ENCODE measurements around the gene COP1. TPM values are rescaled to one million over a fixed set of nuclear protein-coding genes. Genes with fewer than 3 reads are reported as not detected.

Gene COP1
- total RNA-seq, 2 experiments from 2014 or later: 41.7 to 48.3 TPM

GRCh38 chr1:175935566-175936115, 271.4 kb downstream of the COP1 start:
- H3K36me3 Mint-ChIP-seq (ENCODE audit: low read depth): peaks cover 37% of the 10 kb centered on the region
- H3K4me3 Mint-ChIP-seq: no peak overlapping the region
- ATAC-seq (no peak), DNase-seq (no peak)
- no peak overlapping the region for H3K27ac Mint-ChIP-seq
- CTCF ChIA-PET: no interaction called here
- POLR2A ChIA-PET: no interaction called here
- no peaks in the 10 kb centered on the region for H3K4me1 Mint-ChIP-seq (ENCODE audit: low read depth)
- no peaks in the 10 kb centered on the region for H3K27me3 Mint-ChIP-seq (ENCODE audit: low read depth)
- peaks cover 7% of the 10 kb centered on the region for H3K9me3 Mint-ChIP-seq (ENCODE audit: insufficient read depth)

GRCh38 chr1:175935166-175935565, 271.9 kb downstream of the COP1 start:
- DNase-seq (no peak), ATAC-seq (no peak)
- ChIA-PET POLR2A (no interaction called here), CTCF (no interaction called here)
- H3K36me3 Mint-ChIP-seq (ENCODE audit: low read depth): peaks cover 34% of the 10 kb centered on the region
- H3K4me3 Mint-ChIP-seq: no peak overlapping the region
- no peaks in the 10 kb centered on the region for H3K27me3 Mint-ChIP-seq (ENCODE audit: low read depth)
- no peaks in the 10 kb centered on the region for H3K4me1 Mint-ChIP-seq (ENCODE audit: low read depth)
- no peak overlapping the region for H3K27ac Mint-ChIP-seq
- peaks cover 7% of the 10 kb centered on the region for H3K9me3 Mint-ChIP-seq (ENCODE audit: insufficient read depth)

- H3K36me3 Mint-ChIP-seq (ENCODE audit: low read depth): peaks cover 26% of the 10 kb centered on the region
- H3K27ac Mint-ChIP-seq: no peak overlapping the region
- ATAC-seq (no peak), DNase-seq (no peak)
- H3K4me3 Mint-ChIP-seq: no peak overlapping the region
- no peaks in the 10 kb centered on the region for H3K4me1 Mint-ChIP-seq (ENCODE audit: low read depth)
- CTCF ChIA-PET: no interaction called here
- POLR2A ChIA-PET: no interaction called here
- no peaks in the 10 kb centered on the region for H3K27me3 Mint-ChIP-seq (ENCODE audit: low read depth)
- H3K9me3 Mint-ChIP-seq (ENCODE audit: insufficient read depth): peaks cover 7% of the 10 kb centered on the region
These were observed 273.3 kb downstream of the COP1 start for GRCh38 chr1:175933801-175934200.

- H3K36me3 Mint-ChIP-seq (ENCODE audit: low read depth): peaks cover 9% of the 10 kb centered on the region
- H3K27ac Mint-ChIP-seq: no peak overlapping the region
- no peaks in the 10 kb centered on the region for H3K27me3 Mint-ChIP-seq (ENCODE audit: low read depth)
- no peak for DNase-seq
- POLR2A ChIA-PET: no interaction called here
- ATAC-seq: no peak
- H3K4me1 Mint-ChIP-seq (ENCODE audit: low read depth): no peaks in the 10 kb centered on the region
- CTCF ChIA-PET: no interaction called here
- no peak overlapping the region for H3K4me3 Mint-ChIP-seq
- H3K9me3 Mint-ChIP-seq (ENCODE audit: insufficient read depth): peaks cover 3% of the 10 kb centered on the region
These were observed 279.1 kb downstream of the COP1 start for GRCh38 chr1:175927944-175928343.

GRCh38 chr1:175922254-175922881, 284.7 kb downstream of the COP1 start:
- H3K27ac Mint-ChIP-seq: no peak overlapping the region
- POLR2A ChIA-PET: no interaction called here

GRCh38 chr1:175920381-175920780, 286.7 kb downstream of the COP1 start:
- CTCF ChIA-PET: no interaction called here
- POLR2A ChIA-PET: no interaction called here
- H3K27me3 Mint-ChIP-seq (ENCODE audit: low read depth): no peaks in the 10 kb centered on the region

More at GRCh38 chr1:175922254-175922881, 284.7 kb downstream of the COP1 start:
- no peaks in the 10 kb centered on the region for H3K9me3 Mint-ChIP-seq (ENCODE audit: insufficient read depth)
- CTCF ChIA-PET: no interaction called here
- H3K4me1 Mint-ChIP-seq (ENCODE audit: low read depth): no peaks in the 10 kb centered on the region
- DNase-seq: no peak
- no peaks in the 10 kb centered on the region for H3K27me3 Mint-ChIP-seq (ENCODE audit: low read depth)
- no peak for ATAC-seq
- H3K36me3 Mint-ChIP-seq (ENCODE audit: low read depth): peaks cover 12% of the 10 kb centered on the region
- no peak overlapping the region for H3K4me3 Mint-ChIP-seq

GRCh38 chr1:175919001-175919400, 288.1 kb downstream of the COP1 start:
- H3K27me3 Mint-ChIP-seq (ENCODE audit: low read depth): no peaks in the 10 kb centered on the region
- DNase-seq: no peak
- no peaks in the 10 kb centered on the region for H3K4me1 Mint-ChIP-seq (ENCODE audit: low read depth)
- CTCF ChIA-PET: no interaction called here
- ATAC-seq: no peak
- peaks cover 10% of the 10 kb centered on the region for H3K36me3 Mint-ChIP-seq (ENCODE audit: low read depth)
- H3K4me3 Mint-ChIP-seq: no peak overlapping the region
- no peak overlapping the region for H3K27ac Mint-ChIP-seq
- H3K9me3 Mint-ChIP-seq (ENCODE audit: insufficient read depth): no peaks in the 10 kb centered on the region
- POLR2A ChIA-PET: no interaction called here

More at GRCh38 chr1:175920381-175920780, 286.7 kb downstream of the COP1 start:
- Mint-ChIP-seq H3K9me3 (ENCODE audit: insufficient read depth) (no peaks in the 10 kb centered on the region), H3K4me1 (ENCODE audit: low read depth) (no peaks in the 10 kb centered on the region), H3K4me3 (no peak overlapping the region), H3K36me3 (ENCODE audit: low read depth) (peaks cover 10% of the 10 kb centered on the region), H3K27ac (no peak overlapping the region)
- DNase-seq (no peak), ATAC-seq (no peak)

- peaks cover 10% of the 10 kb centered on the region for H3K36me3 Mint-ChIP-seq (ENCODE audit: low read depth)
- ChIA-PET POLR2A (no interaction called here), CTCF (no interaction called here)
- ATAC-seq (no peak), DNase-seq (no peak)
- no peaks in the 10 kb centered on the region for H3K4me1 Mint-ChIP-seq (ENCODE audit: low read depth)
- H3K9me3 Mint-ChIP-seq (ENCODE audit: insufficient read depth): no peaks in the 10 kb centered on the region
- no peak overlapping the region for H3K4me3 Mint-ChIP-seq
- no peaks in the 10 kb centered on the region for H3K27me3 Mint-ChIP-seq (ENCODE audit: low read depth)
- no peak overlapping the region for H3K27ac Mint-ChIP-seq
These were observed 288.7 kb downstream of the COP1 start for GRCh38 chr1:175918364-175918801.

GRCh38 chr1:175914115-175914514, 293.0 kb downstream of the COP1 start:
- peaks cover 10% of the 10 kb centered on the region for H3K9me3 Mint-ChIP-seq (ENCODE audit: insufficient read depth)
- ChIA-PET CTCF (no interaction called here), POLR2A (no interaction called here)
- no peak for ATAC-seq
- H3K27me3 Mint-ChIP-seq (ENCODE audit: low read depth): no peaks in the 10 kb centered on the region
- no peak overlapping the region for H3K27ac Mint-ChIP-seq
- no peak for DNase-seq
- H3K4me3 Mint-ChIP-seq: no peak overlapping the region
- H3K36me3 Mint-ChIP-seq (ENCODE audit: low read depth): peaks cover 3% of the 10 kb centered on the region
- H3K4me1 Mint-ChIP-seq (ENCODE audit: low read depth): no peaks in the 10 kb centered on the region

- Mint-ChIP-seq H3K27me3 (ENCODE audit: low read depth) (no peaks in the 10 kb centered on the region), H3K36me3 (ENCODE audit: low read depth) (peaks cover 3% of the 10 kb centered on the region), H3K4me1 (ENCODE audit: low read depth) (no peaks in the 10 kb centered on the region), H3K4me3 (no peak overlapping the region), H3K27ac (no peak overlapping the region), H3K9me3 (ENCODE audit: insufficient read depth) (peaks cover 10% of the 10 kb centered on the region)
- ChIA-PET POLR2A (no interaction called here), CTCF (no interaction called here)
- ATAC-seq: no peak
- no peak for DNase-seq
These were observed 295.9 kb downstream of the COP1 start for GRCh38 chr1:175911138-175911537.

- Mint-ChIP-seq H3K27ac (no peak overlapping the region), H3K4me1 (ENCODE audit: low read depth) (no peaks in the 10 kb centered on the region), H3K27me3 (ENCODE audit: low read depth) (no peaks in the 10 kb centered on the region), H3K36me3 (ENCODE audit: low read depth) (peaks cover 3% of the 10 kb centered on the region), H3K4me3 (no peak overlapping the region), H3K9me3 (ENCODE audit: insufficient read depth) (peaks cover 10% of the 10 kb centered on the region)
- CTCF ChIA-PET: no interaction called here
- POLR2A ChIA-PET: interaction anchor here (0.5 kb wide), 1 partner anchor 61 kb away, joined by 3 read pairs; no protein-coding TSS in a partner anchor
- no peak for ATAC-seq
- no peak for DNase-seq
These were observed 300.7 kb downstream of the COP1 start for GRCh38 chr1:175906370-175906769.

- DNase-seq (no peak), ATAC-seq (no peak)
- Mint-ChIP-seq H3K9me3 (ENCODE audit: insufficient read depth) (no peaks in the 10 kb centered on the region), H3K27me3 (ENCODE audit: low read depth) (no peaks in the 10 kb centered on the region), H3K4me3 (no peak overlapping the region), H3K36me3 (ENCODE audit: low read depth) (no peaks in the 10 kb centered on the region), H3K4me1 (ENCODE audit: low read depth) (no peaks in the 10 kb centered on the region), H3K27ac (no peak overlapping the region)
- ChIA-PET POLR2A (no interaction called here), CTCF (no interaction called here)
These were observed 302.3 kb downstream of the COP1 start for GRCh38 chr1:175904808-175905207.

GRCh38 chr1:175902281-175902680, 304.8 kb downstream of the COP1 start:
- CTCF ChIA-PET: no interaction called here

More at GRCh38 chr1:175902281-175902680, 304.8 kb downstream of the COP1 start:
- DNase-seq: no peak
- POLR2A ChIA-PET: interaction anchor here (0.6 kb wide), 1 partner anchor 19 kb away, joined by 3 read pairs; no protein-coding TSS in a partner anchor
- H3K4me3 Mint-ChIP-seq: no peak overlapping the region
- no peaks in the 10 kb centered on the region for H3K27me3 Mint-ChIP-seq (ENCODE audit: low read depth)
- ATAC-seq: no peak
- H3K36me3 Mint-ChIP-seq (ENCODE audit: low read depth): no peaks in the 10 kb centered on the region
- H3K9me3 Mint-ChIP-seq (ENCODE audit: insufficient read depth): no peaks in the 10 kb centered on the region
- H3K27ac Mint-ChIP-seq: no peak overlapping the region
- H3K4me1 Mint-ChIP-seq (ENCODE audit: low read depth): no peaks in the 10 kb centered on the region

Measured in activated CD8-positive, alpha-beta T cell treated with anti-CD3 and anti-CD28 coated beads, Interleukin-2, amount 10 ng/mL, durations not matched to agents 7 days and 5 days (primary cell).